Thyroid gland (tissue), 4 donors: Measurements from ENCODE around the gene CIT.

Experiments used
- POLR2A ChIP-seq, 2 donors: fragments of 450-650 bp; IDR thresholded peaks; one replicate each; pipeline ENCODE4 v1.6.1; 2017; ENCODE audit warnings: antibody characterized with exemption in 2 of 2, mild to moderate bottlenecking in 2 of 2, moderate library complexity in 1 of 2
- TF ChIP-seq, protein P1 (sequence below), 6 experiments: fragments of 200-600 bp in 3 of 6; fragments of 450-650 bp in 3 of 6; sonication (generic) in 3 of 6; IDR thresholded peaks; one replicate each; pipeline ENCODE4 v1.5.1; 2016 to 2019; ENCODE audit warnings: antibody characterized with exemption in 6 of 6, mild to moderate bottlenecking in 2 of 6, inconsistent platforms in 1 of 6, moderate library complexity in 1 of 6

DNA sequence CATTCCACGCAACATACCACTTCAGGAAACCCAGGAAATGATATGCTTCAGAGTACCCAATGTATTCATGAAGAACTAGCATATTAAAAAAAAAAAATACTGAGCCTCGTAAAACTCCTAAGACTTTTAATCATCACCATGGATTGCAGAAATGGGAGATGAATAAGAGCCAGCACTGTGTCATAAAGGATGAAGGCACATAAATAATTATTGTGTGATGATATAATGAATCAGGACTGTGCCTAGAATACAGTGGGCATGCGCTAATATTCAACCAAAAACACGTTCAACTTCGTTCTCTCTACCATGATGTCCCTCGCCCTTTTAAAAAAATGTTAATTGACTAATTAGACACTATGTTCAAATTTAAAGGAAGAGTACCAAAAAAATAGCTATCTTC, 68.7 kb downstream of the CIT start:
- TF ChIP-seq, protein P1, sequence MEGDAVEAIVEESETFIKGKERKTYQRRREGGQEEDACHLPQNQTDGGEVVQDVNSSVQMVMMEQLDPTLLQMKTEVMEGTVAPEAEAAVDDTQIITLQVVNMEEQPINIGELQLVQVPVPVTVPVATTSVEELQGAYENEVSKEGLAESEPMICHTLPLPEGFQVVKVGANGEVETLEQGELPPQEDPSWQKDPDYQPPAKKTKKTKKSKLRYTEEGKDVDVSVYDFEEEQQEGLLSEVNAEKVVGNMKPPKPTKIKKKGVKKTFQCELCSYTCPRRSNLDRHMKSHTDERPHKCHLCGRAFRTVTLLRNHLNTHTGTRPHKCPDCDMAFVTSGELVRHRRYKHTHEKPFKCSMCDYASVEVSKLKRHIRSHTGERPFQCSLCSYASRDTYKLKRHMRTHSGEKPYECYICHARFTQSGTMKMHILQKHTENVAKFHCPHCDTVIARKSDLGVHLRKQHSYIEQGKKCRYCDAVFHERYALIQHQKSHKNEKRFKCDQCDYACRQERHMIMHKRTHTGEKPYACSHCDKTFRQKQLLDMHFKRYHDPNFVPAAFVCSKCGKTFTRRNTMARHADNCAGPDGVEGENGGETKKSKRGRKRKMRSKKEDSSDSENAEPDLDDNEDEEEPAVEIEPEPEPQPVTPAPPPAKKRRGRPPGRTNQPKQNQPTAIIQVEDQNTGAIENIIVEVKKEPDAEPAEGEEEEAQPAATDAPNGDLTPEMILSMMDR (IDR thresholded peaks at IDR 0.05): no peak
- no peak for TF ChIP-seq POLR2A (IDR thresholded peaks at IDR 0.05)
